GM12878 (cell line): ENCODE measurements around the gene M1AP. TPM values are rescaled to one million over a fixed set of nuclear protein-coding genes. Genes with fewer than 3 reads are reported as not detected.
A peak's percentile ranks its signal among the peaks of the same experiment; 100 is the strongest.

Experiments used
- BACH1 ChIP-seq: fragments of 450-650 bp; IDR thresholded peaks from 2 replicates; pipeline ENCODE4 v1.6.1; 2017; ENCODE audit warnings: mild to moderate bottlenecking, borderline replicate concordance
- CUX1 ChIP-seq: IDR thresholded peaks from 2 replicates; pipeline ENCODE4 v1.6.1; 2012; ENCODE audit warnings: improper control_type of control experiment, low read depth, low read length; ENCODE audit not compliant: insufficient replicate concordance
- HDAC2 ChIP-seq: fragments of 200-600 bp; sonication (generic); IDR thresholded peaks from 2 replicates; pipeline ENCODE4 v1.6.1; 2017
- HDAC6 ChIP-seq: fragments of 200-600 bp; sonication (generic); IDR thresholded peaks from one replicate; pipeline ENCODE4 v1.8.0; 2017; ENCODE audit warnings: antibody characterized with exemption; ENCODE audit not compliant: unreplicated experiment
- HDGF ChIP-seq: fragments of 450-650 bp; IDR thresholded peaks from 2 replicates; pipeline ENCODE4 v1.6.1; 2016; ENCODE audit warnings: antibody characterized with exemption
- MTA3 ChIP-seq: IDR thresholded peaks from 2 replicates; pipeline ENCODE4 v1.6.1; 2012; ENCODE audit warnings: low read length, inconsistent platforms, borderline replicate concordance
- NFXL1 ChIP-seq: fragments of 450-650 bp; IDR thresholded peaks from 2 replicates; pipeline ENCODE4 v1.6.1; 2017; ENCODE audit warnings: antibody characterized with exemption, mild to moderate bottlenecking, borderline replicate concordance
- POU2F2 ChIP-seq: IDR thresholded peaks from 3 replicates; pipeline ENCODE4 v1.6.1; 2011; ENCODE audit warnings: low read depth, mild to moderate bottlenecking, low read length, borderline replicate concordance
- RAD51 ChIP-seq: fragments of 450-650 bp; IDR thresholded peaks from 2 replicates; pipeline ENCODE4 v1.6.1; 2016; ENCODE audit warnings: moderate library complexity, mild to moderate bottlenecking, inconsistent platforms
- RELB ChIP-seq: fragments of 450-650 bp; IDR thresholded peaks from 2 replicates; pipeline ENCODE4 v1.6.1; 2017; ENCODE audit warnings: low read depth, mild to moderate bottlenecking, moderate library complexity
- SIX5 ChIP-seq: IDR thresholded peaks from 2 replicates; pipeline ENCODE4 v1.6.1; 2011; ENCODE audit warnings: mild to moderate bottlenecking, low read depth, low read length, moderate library complexity; ENCODE audit not compliant: severe bottlenecking
- SREBF1 ChIP-seq: IDR thresholded peaks from 2 replicates; pipeline ENCODE4 v1.6.1; 2012; ENCODE audit warnings: mild to moderate bottlenecking, low read length
- TBL1XR1 ChIP-seq: IDR thresholded peaks from 2 replicates; pipeline ENCODE4 v1.6.1; 2012; ENCODE audit warnings: low read depth, low read length, improper control_type of control experiment
- polyA plus RNA-seq, 11 experiments: library from polyadenylated mRNA; depleted of rRNA in 4 of 11; unstranded in 6 of 11; stranded (reverse) in 5 of 11; fragments of >200 nt; fragmentation: Nextera tagmentation in 4 of 11; fragmentation: Illumina TruSeq in 1 of 11; extraction: Ambion mirVana in 4 of 11; extraction: Trizol in 1 of 11; gene quantifications; 1 replicate in 1 of 11; 2 replicates in 10 of 11; pipeline versions ENCODE4 v1.2.1 to v1.2.3, GENCODE V29; 2011 to 2016; ENCODE audit warnings: inconsistent platforms in 2 of 11, missing spikeins in 2 of 11, low read depth in 1 of 11
- total RNA-seq, 4 experiments: library from RNA; depleted of rRNA in 3 of 4; stranded (reverse); fragments of >200 nt in 3 of 4; fragmentation: Illumina TruSeq in 1 of 4; extraction: Trizol in 1 of 4; gene quantifications; 2 replicates each; pipeline versions ENCODE4 v1.2.1 to v1.2.3, GENCODE V29; 2013 to 2021

M1AP gene
- total and polyA plus RNA-seq, 10 of the 15 experiments (the other 5 are each of a cell fraction or from before 2014, with no cell fraction given): 0.04 to 0.32 (median 0.16) TPM; not detected in 4

- TF ChIP-seq CUX1 (no peak), RELB (no peak), BACH1 (peak; percentile 32; the same call in 1 of the 2 replicates), HDAC2 (no peak), HDAC6 (no peak), TBL1XR1 (no peak), MTA3 (no peak), RAD51 (no peak), SIX5 (no peak), NFXL1 (no peak), HDGF (no peak), POU2F2 (no peak), SREBF1 (no peak)
Measured at GRCh38 chr2:74584088-74584645, 64.0 kb downstream of the M1AP start (continued).
